ENCODE data around the gene CSNK1G1.

CSNK1G1 gene

DNA sequence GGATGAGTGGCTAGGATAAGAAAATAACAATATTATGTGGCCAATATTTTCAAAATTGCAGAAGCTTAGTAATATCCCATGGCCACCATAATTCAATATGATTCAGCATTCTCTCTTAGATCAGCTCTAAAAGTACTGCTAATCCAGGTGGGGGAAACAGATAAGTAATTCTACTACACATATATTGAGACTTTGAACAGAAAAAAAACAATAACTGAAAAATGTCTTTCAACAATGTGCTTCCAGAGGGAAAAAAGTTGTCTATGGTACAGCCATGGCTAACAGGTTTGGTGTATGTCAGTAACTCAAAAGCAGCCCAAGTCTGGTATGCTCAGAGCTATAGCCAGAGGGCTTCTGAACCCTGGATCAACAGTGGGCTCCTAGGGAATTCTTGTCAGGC lies 150.8 kb downstream of the CSNK1G1 start:
- no peak overlapping the region for H2AFZ ChIP-seq (ENCODE audit: low read length)

DNA sequence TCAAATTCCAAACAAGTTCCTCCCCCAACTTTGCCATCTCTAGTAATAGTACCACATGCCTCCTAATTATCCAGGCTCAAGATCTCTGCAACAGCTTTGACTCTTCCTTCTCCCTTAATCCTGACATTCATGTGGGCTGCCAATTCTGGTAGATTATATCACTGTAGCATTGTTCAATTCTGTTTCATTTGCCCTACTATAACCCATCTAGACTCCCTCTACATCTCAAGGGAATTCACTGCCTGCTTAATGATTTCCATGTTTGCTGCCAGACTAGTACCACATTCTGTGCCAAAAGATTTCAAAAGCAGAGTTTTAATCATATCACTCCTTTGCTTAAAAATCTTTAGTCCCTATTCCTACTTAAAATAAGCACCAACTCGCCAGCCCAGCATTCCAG lies 158.5 kb downstream of the CSNK1G1 start:
- TF ChIP-seq EZH2 (IDR thresholded peaks at IDR 0.05; ENCODE audit: borderline replicate concordance, low read length), result no peak
- no peak for TF ChIP-seq CTCF (IDR thresholded peaks at IDR 0.05; ENCODE audit: low read length)
- Histone ChIP-seq H3F3A (ENCODE audit: insufficient read depth, low read length) (no peaks in the 10 kb centered on the region), H3K4me1 (ENCODE audit: insufficient read depth, low read length, severe bottlenecking) (no peaks in the 10 kb centered on the region), H4K20me1 (ENCODE audit: insufficient read depth, low read length) (no peaks in the 10 kb centered on the region), H3K4me3 (ENCODE audit: low read depth, low read length, poor library complexity, severe bottlenecking) (no peak overlapping the region), H3K4me2 (ENCODE audit: low read length) (no peak overlapping the region), H3K79me2 (ENCODE audit: insufficient read depth, low read length) (no peaks in the 10 kb centered on the region), H3K36me3 (ENCODE audit: insufficient read depth, low read length) (peaks cover 22% of the 10 kb centered on the region; the same call in 1 of the 2 replicates), H2AFZ (ENCODE audit: low read length) (no peak overlapping the region), H3K9ac (ENCODE audit: low read length) (no peak overlapping the region), H3K27me3 (ENCODE audit: insufficient read depth, low read length) (no peaks in the 10 kb centered on the region), H3K9me3 (ENCODE audit: low read length) (no peaks in the 10 kb centered on the region), H3K27ac (ENCODE audit: low read depth, low read length, poor library complexity, severe bottlenecking) (no peak overlapping the region), H3K9me2 (ENCODE audit: low read depth, low read length) (no peaks in the 10 kb centered on the region)

More for the DNA sequence above, 150.8 kb downstream of the CSNK1G1 start:
- Histone ChIP-seq H3K9me3 (ENCODE audit: low read length) (no peaks in the 10 kb centered on the region), H3K79me2 (ENCODE audit: insufficient read depth, low read length) (no peaks in the 10 kb centered on the region), H3F3A (ENCODE audit: insufficient read depth, low read length) (no peaks in the 10 kb centered on the region), H3K36me3 (ENCODE audit: insufficient read depth, low read length) (peaks cover 22% of the 10 kb centered on the region; the same call in 1 of the 2 replicates), H3K9me2 (ENCODE audit: low read depth, low read length) (no peaks in the 10 kb centered on the region), H3K9ac (ENCODE audit: low read length) (no peak overlapping the region), H3K4me1 (ENCODE audit: insufficient read depth, low read length, severe bottlenecking) (no peaks in the 10 kb centered on the region), H3K27ac (ENCODE audit: low read depth, low read length, poor library complexity, severe bottlenecking) (no peak overlapping the region), H3K27me3 (ENCODE audit: insufficient read depth, low read length) (no peaks in the 10 kb centered on the region), H3K4me2 (ENCODE audit: low read length) (no peak overlapping the region), H4K20me1 (ENCODE audit: insufficient read depth, low read length) (no peaks in the 10 kb centered on the region), H3K4me3 (ENCODE audit: low read depth, low read length, poor library complexity, severe bottlenecking) (no peak overlapping the region)
- TF ChIP-seq CTCF (IDR thresholded peaks at IDR 0.05; ENCODE audit: low read length) (no peak), EZH2 (IDR thresholded peaks at IDR 0.05; ENCODE audit: borderline replicate concordance, low read length) (no peak)

- Histone ChIP-seq H3K4me2 (ENCODE audit: low read length) (no peak overlapping the region), H3K27ac (ENCODE audit: low read depth, low read length, poor library complexity, severe bottlenecking) (no peak overlapping the region), H2AFZ (ENCODE audit: low read length) (no peak overlapping the region), H3K4me3 (ENCODE audit: low read depth, low read length, poor library complexity, severe bottlenecking) (no peak overlapping the region), H3F3A (ENCODE audit: insufficient read depth, low read length) (no peaks in the 10 kb centered on the region), H3K9ac (ENCODE audit: low read length) (no peak overlapping the region), H3K9me3 (ENCODE audit: low read length) (no peaks in the 10 kb centered on the region), H3K9me2 (ENCODE audit: low read depth, low read length) (no peaks in the 10 kb centered on the region), H4K20me1 (ENCODE audit: insufficient read depth, low read length) (no peaks in the 10 kb centered on the region), H3K27me3 (ENCODE audit: insufficient read depth, low read length) (no peaks in the 10 kb centered on the region), H3K36me3 (ENCODE audit: insufficient read depth, low read length) (0 out of 2 replicates have a peak, but pooled peaks cover 10% of the 10 kb centered on the region), H3K79me2 (ENCODE audit: insufficient read depth, low read length) (no peaks in the 10 kb centered on the region), H3K4me1 (ENCODE audit: insufficient read depth, low read length, severe bottlenecking) (no peaks in the 10 kb centered on the region)
- TF ChIP-seq CTCF (IDR thresholded peaks at IDR 0.05; ENCODE audit: low read length), result no peak
- TF ChIP-seq EZH2 (IDR thresholded peaks at IDR 0.05; ENCODE audit: borderline replicate concordance, low read length), result no peak
Observed at GRCh38 chr15:64193971-64194370, 162.0 kb downstream of the CSNK1G1 start.

All from OCI-LY1 (cell line).